Right lobe of liver (tissue), 4 donors: ENCODE measurements around the gene MIA3.

ENCODE experiments used
- POLR2A ChIP-seq: fragments of 450-650 bp; IDR thresholded peaks from one replicate; pipeline ENCODE4 v1.6.1; 2017; ENCODE audit warnings: antibody characterized with exemption, mild to moderate bottlenecking
- TF ChIP-seq, protein P1 (sequence below), 4 donors: fragments of 200-600 bp in 3 of 4; fragments of 450-650 bp in 1 of 4; IDR thresholded peaks; one replicate each; pipeline versions ENCODE4 v1.5.1 to v1.8.0; 2016 to 2022; ENCODE audit warnings: antibody characterized with exemption in 4 of 4, mild to moderate bottlenecking in 2 of 4
- donor health status: DM: no; HTN: no; CAD: no.
- donor health status: DM: no; HTN: no; CAD: no.
- donor health status: DM: no; HTN: yes; CAD: no.

DNA sequence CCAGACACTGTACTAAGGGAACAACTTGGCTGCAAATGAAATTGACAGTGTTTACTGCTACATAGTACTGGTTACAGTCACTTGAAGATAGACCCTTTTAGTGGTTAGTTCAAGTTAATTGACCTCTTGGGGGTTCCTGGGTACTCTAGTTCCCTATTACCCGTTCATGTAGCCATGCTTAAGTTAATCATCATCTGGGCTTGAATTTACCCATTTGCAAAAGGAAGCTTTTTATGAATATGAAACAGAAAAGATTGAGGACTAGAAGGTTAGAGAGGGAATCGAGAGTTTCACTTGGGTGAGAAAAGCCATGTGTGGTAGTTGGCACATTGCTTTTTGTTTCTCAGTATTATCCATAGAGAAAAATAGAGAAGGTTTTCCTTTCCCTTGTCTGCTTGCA is 2.7 kb downstream of the MIA3 start:
- TF ChIP-seq, protein P1, sequence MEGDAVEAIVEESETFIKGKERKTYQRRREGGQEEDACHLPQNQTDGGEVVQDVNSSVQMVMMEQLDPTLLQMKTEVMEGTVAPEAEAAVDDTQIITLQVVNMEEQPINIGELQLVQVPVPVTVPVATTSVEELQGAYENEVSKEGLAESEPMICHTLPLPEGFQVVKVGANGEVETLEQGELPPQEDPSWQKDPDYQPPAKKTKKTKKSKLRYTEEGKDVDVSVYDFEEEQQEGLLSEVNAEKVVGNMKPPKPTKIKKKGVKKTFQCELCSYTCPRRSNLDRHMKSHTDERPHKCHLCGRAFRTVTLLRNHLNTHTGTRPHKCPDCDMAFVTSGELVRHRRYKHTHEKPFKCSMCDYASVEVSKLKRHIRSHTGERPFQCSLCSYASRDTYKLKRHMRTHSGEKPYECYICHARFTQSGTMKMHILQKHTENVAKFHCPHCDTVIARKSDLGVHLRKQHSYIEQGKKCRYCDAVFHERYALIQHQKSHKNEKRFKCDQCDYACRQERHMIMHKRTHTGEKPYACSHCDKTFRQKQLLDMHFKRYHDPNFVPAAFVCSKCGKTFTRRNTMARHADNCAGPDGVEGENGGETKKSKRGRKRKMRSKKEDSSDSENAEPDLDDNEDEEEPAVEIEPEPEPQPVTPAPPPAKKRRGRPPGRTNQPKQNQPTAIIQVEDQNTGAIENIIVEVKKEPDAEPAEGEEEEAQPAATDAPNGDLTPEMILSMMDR (IDR thresholded peaks at IDR 0.05) = no peak
- no peak for TF ChIP-seq POLR2A
